Measurements from ENCODE around the gene ABCE1.

The ABCE1 gene

DNA sequence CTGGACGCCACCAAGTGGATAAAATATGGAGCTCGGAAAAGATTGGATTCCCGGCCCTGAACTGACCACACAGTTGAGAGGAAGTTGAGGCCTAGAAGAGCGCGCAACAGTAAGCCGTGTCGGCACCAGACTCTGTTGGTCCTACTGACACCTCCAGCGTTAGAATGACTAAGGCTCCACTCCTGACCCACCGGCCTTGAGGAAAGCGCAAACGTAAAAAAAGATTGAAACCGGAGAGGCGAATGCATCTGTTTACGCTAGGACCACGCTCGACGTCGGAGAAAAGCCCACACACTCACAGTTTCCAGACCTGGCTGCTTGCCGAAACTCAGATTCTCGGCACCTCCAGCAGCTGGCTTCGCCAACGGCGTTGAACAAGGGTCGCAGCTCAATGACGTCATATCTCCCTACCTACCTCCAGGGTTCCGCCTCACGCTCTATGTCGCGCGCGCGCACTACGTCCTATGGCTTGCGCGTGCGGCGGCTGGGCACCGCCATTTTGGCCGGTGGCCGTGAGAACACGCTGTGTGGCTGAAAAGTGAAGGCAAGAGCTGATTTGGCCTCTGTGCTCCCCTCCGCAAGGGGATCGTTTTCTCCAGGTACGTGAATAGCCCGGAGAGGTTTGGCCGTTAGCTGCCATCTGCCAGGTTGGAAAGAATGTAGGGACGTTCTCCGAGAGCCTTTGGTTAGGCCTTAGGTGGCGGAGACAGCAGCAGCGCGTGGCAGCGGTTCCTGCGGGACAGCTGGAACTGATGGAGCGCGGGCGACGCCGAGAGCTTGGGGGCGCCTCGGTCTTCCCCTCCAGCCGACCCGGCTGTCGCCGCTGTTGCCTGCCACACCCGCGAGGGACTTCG, at the start of gene ABCE1, which contains the start of gene ANAPC10:
TSS of gene ABCE1 (plus strand) at position 491 of the 854 bp plus-strand sequence. CDS start 6,102 bp downstream, outside the sequence.
TSS of gene ANAPC10 (minus strand) at position 376 of the 854 bp plus-strand sequence. CDS start 2,097 bp downstream, outside the sequence.
- DNase-seq (ENCODE audit: low spot score), result peak; percentile 98
- no peaks in the 10 kb centered on the region for H3K27me3 Mint-ChIP-seq (ENCODE audit: low read depth)
- H3K36me3 Mint-ChIP-seq (ENCODE audit: low read depth), result peaks cover 29% of the 10 kb centered on the region
- H3K27ac Mint-ChIP-seq, result peak within 1 kb of the TSS; percentile 99
- H3K4me1 Mint-ChIP-seq (ENCODE audit: low read depth), result peaks cover 23% of the 10 kb centered on the region
- peaks cover 12% of the 10 kb centered on the region for H3K9me3 Mint-ChIP-seq
- H3K4me3 Mint-ChIP-seq, result peak within 1 kb of the TSS; percentile 92

DNA sequence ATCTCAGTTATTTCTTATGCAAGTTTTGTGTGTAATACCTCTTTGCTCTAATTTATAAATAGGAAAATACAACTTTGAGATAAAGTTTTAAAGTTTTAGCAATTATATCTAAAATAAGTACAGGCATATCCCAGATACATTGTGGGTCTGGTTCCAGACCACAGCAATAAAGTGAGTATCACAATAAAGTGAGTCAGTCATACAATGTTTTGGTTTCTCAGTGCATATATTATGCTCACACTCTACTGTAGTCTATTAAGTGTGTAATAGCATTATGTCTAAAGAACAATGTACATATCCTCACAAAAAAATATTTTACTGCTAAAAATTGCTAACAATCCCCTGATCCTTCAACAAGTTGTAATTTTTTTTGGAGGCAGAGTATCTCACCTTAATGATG, 49.3 kb upstream of the ABCE1 start:
- Mint-ChIP-seq H3K36me3 (ENCODE audit: low read depth) (peaks cover 18% of the 10 kb centered on the region), H3K27ac (no peak overlapping the region), H3K4me1 (ENCODE audit: low read depth) (peaks cover 4% of the 10 kb centered on the region), H3K9me3 (no peaks in the 10 kb centered on the region), H3K4me3 (no peak overlapping the region), H3K27me3 (ENCODE audit: low read depth) (no peaks in the 10 kb centered on the region)
- DNase-seq (ENCODE audit: low spot score), result no peak

DNA sequence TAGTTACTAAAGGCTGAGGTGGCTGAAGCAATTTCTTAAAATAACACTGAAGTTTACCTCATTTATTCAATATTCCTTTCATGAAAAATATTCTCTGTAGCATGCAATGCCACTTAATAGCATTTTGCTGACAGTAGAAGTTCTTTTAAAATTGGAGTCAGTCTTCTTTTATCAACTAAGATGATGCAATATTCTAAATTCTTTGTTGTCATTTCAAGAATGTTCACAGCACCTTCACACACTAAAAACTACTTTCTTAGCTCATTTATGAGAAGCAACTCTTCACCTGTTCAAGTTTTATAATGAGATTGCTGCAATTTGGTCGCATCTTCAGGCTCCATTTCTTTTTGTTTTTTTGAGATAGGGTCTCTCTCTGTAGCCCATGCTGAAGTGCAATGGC, 48.9 kb upstream of the ABCE1 start:
- no peaks in the 10 kb centered on the region for H3K27me3 Mint-ChIP-seq (ENCODE audit: low read depth)
- H3K36me3 Mint-ChIP-seq (ENCODE audit: low read depth), result peaks cover 18% of the 10 kb centered on the region
- no peak for DNase-seq (ENCODE audit: low spot score)
- H3K4me1 Mint-ChIP-seq (ENCODE audit: low read depth), result peaks cover 2% of the 10 kb centered on the region
- H3K9me3 Mint-ChIP-seq, result no peaks in the 10 kb centered on the region
- no peak overlapping the region for H3K27ac Mint-ChIP-seq
- no peak overlapping the region for H3K4me3 Mint-ChIP-seq

DNA sequence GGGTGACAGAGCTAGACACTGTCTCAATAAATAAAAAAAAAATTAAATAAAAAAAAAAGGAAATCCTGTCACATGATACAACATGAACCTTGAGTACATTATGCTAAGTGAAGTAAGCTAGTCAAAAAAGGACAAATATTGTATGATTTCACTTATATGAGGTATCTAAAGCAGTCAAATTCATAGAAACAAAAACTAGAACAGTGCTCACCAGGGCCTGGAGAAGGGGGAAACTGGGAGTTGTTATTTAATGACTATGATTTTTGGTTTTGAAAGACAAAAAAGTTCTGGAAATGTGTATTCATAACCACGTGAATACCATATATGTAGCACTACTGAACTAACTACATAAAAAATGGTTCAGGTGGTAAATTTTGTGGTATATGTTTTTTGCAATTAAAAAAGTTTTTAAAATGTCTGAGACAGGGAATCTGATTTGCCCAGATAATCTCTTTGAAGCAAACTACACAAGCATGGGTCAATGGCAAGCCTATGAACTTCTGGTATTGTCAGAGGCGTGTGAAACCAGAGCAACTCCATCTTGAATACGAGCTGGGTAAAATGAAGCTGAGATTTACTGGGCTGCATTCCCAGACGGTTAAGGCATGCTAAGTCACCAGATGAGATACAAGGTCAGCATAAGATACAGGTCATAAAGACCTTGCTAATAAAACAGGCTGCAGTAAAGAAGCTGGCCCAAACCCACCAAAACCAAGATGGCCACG, 42.4 kb upstream of the ABCE1 start:
- DNase-seq (ENCODE audit: low spot score), result no peak
- Mint-ChIP-seq H3K4me1 (ENCODE audit: low read depth) (peaks cover 22% of the 10 kb centered on the region), H3K27ac (no peak overlapping the region), H3K27me3 (ENCODE audit: low read depth) (no peaks in the 10 kb centered on the region), H3K36me3 (ENCODE audit: low read depth) (peaks cover 14% of the 10 kb centered on the region), H3K9me3 (no peaks in the 10 kb centered on the region), H3K4me3 (no peak overlapping the region)

DNA sequence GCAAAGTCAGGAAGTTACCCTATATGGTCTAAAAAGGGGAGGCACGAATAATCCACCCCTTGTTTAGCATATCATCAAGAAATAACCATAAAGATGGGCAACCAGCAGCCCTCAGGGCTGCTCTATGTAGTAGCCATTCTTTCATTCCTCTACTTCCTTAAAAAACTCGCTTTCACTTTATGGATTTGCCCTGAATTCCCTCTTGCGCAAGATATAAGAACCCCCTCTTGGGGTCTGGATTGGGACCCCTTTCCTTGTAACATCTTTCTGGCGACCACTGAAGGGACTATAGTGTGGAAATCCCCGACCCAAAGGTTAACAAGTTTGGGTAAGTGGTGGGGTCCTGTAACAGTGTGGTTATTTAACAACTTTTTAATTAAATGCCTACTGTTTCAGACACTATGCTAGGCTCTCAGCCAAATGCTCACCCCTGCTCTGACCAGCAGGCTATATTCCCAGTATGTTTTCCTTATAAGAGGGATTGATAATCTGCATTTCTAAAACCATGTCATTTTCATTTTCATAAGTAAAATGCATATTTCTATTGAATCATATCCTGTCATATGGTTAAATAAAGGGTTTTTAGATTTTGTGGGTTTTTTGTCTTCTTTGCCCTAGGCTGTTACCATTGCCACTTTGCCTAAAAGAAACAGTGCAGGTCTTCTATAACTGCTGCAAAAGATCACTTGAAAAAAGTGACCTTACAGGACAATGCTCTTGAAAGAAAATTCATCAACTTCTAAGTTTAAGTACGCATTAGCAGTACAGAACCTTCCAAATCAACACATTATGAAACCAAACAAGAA, 41.6 kb upstream of the ABCE1 start:
- Mint-ChIP-seq H3K9me3 (no peaks in the 10 kb centered on the region), H3K36me3 (ENCODE audit: low read depth) (peaks cover 11% of the 10 kb centered on the region), H3K4me3 (no peak overlapping the region), H3K4me1 (ENCODE audit: low read depth) (peaks cover 22% of the 10 kb centered on the region), H3K27me3 (ENCODE audit: low read depth) (no peaks in the 10 kb centered on the region), H3K27ac (peak overlapping the region; percentile 17)
- DNase-seq (ENCODE audit: low spot score), result no peak

DNA sequence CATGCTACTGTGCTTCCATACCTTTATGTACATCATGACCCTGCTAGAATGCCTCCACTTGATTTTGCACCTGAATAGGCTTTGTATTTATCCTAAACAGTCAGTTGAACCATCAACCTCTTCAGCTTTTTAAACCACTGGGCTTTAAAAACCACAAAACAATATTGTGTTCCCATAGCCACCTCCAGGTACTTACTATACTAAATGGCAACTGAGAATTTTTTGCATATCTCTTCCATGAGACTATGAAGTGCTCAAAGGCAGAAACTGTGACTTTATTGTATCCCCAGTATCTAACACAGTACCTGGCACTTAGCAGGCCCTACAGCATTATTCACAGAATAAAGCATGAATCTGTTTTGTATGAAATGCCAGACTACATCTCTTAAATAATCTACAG, 39.9 kb upstream of the ABCE1 start:
- Mint-ChIP-seq H3K36me3 (ENCODE audit: low read depth) (peaks cover 15% of the 10 kb centered on the region), H3K27ac (no peak overlapping the region), H3K4me3 (no peak overlapping the region), H3K27me3 (ENCODE audit: low read depth) (no peaks in the 10 kb centered on the region), H3K4me1 (ENCODE audit: low read depth) (peaks cover 22% of the 10 kb centered on the region), H3K9me3 (no peaks in the 10 kb centered on the region)
- no peak for DNase-seq (ENCODE audit: low spot score)

DNA sequence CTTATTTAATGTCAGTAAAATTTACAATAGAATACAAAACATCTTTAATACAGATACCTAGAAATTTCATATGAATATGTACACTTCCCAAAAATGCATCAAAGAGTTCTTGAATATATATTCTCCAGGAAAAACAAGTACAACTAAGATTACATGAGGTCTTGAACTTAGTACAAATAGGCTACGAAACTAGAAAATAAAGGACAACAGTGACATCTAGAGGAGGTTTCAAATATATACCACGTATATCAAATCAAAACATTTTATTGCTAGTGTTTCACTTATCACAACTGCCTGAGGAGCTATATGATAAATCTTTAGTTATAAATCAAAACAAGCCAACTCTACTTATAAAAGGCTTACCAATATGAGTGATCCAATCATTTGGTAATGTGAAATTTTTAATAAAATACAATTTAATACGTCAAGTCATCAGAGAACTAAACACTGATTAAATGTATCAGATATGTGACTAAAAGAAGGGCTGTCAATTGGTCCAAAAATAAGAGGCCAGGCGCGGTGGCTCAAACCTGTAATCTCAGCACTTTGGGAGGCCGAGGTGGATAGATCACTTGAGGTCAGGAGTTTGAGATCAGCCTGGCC, 36.7 kb upstream of the ABCE1 start:
- H3K4me3 Mint-ChIP-seq, result no peak overlapping the region
- no peak overlapping the region for H3K27ac Mint-ChIP-seq
- DNase-seq (ENCODE audit: low spot score), result no peak
- H3K9me3 Mint-ChIP-seq, result no peaks in the 10 kb centered on the region
- H3K27me3 Mint-ChIP-seq (ENCODE audit: low read depth), result no peaks in the 10 kb centered on the region
- H3K4me1 Mint-ChIP-seq (ENCODE audit: low read depth), result peaks cover 17% of the 10 kb centered on the region
- peaks cover 13% of the 10 kb centered on the region for H3K36me3 Mint-ChIP-seq (ENCODE audit: low read depth)

DNA sequence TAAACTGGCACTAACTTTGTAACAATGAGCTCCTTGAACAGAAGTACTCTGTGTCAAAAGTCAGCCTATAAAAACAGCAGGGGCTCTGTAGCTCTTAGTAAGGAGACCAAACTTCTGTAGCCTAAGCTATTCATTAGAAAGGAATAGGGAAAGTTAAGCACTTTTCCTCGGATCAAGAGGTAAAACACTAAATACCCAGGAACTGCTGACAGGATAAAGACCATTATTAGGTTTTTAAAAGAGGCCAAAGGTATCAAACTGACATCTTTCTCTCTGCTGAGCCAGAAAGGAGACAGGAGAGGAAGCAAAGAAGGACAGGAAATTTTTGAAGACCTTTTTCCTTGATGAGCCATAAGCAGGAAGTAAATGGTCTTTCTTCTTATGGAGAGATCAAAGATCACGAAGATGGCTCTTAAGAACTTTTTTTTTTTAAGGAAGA, 32.0 kb upstream of the ABCE1 start:
- Mint-ChIP-seq H3K27me3 (ENCODE audit: low read depth) (no peaks in the 10 kb centered on the region), H3K4me1 (ENCODE audit: low read depth) (peaks cover 6% of the 10 kb centered on the region), H3K4me3 (no peak overlapping the region), H3K36me3 (ENCODE audit: low read depth) (peaks cover 17% of the 10 kb centered on the region), H3K9me3 (no peaks in the 10 kb centered on the region), H3K27ac (no peak overlapping the region)
- no peak for DNase-seq (ENCODE audit: low spot score)

DNA sequence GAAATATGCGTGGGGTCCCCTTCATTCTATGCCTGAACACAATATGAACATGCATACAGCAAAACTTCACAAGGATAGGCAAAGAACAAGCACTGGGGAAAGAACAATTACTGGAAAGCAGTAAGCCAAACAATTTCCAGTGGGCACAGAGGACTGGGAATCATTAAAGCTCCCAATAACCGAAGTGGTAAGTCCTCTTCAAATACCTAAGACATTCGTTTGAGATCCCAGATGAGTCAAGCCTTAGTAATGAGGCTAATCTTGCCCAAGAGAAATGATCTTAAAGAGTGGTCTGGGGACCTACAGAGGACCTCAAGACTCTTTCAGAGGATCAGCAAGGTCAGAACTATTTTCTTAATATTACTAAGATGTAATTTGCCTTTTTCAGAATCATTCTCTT, 28.8 kb upstream of the ABCE1 start:
- H3K4me3 Mint-ChIP-seq, result no peak overlapping the region
- no peaks in the 10 kb centered on the region for H3K9me3 Mint-ChIP-seq
- H3K36me3 Mint-ChIP-seq (ENCODE audit: low read depth), result peaks cover 7% of the 10 kb centered on the region
- no peak overlapping the region for H3K27ac Mint-ChIP-seq
- DNase-seq (ENCODE audit: low spot score), result no peak
- no peaks in the 10 kb centered on the region for H3K27me3 Mint-ChIP-seq (ENCODE audit: low read depth)
- peaks cover 9% of the 10 kb centered on the region for H3K4me1 Mint-ChIP-seq (ENCODE audit: low read depth)

DNA sequence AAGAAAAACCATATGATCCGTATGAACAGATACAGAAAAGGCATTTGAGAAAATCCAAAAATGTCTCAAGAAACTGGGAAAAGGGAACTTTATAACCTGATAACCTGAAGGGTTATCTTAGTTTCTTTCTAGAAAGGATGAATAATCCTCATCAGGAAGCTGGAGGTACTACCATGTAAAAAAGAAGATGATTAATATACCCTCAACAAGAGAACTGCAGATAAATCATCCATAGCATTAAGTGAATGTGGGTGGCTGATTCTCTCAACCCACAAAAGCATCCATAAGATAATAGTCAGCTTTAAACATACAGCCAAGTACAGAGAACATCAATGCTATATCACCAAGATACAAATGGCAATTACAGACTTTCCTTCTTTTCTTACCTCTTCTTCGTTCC, 26.6 kb upstream of the ABCE1 start:
- H3K9me3 Mint-ChIP-seq, result no peaks in the 10 kb centered on the region
- no peaks in the 10 kb centered on the region for H3K27me3 Mint-ChIP-seq (ENCODE audit: low read depth)
- H3K36me3 Mint-ChIP-seq (ENCODE audit: low read depth), result peaks cover 20% of the 10 kb centered on the region
- peaks cover 12% of the 10 kb centered on the region for H3K4me1 Mint-ChIP-seq (ENCODE audit: low read depth)
- H3K27ac Mint-ChIP-seq, result no peak overlapping the region
- DNase-seq (ENCODE audit: low spot score), result no peak
- H3K4me3 Mint-ChIP-seq, result no peak overlapping the region

DNA sequence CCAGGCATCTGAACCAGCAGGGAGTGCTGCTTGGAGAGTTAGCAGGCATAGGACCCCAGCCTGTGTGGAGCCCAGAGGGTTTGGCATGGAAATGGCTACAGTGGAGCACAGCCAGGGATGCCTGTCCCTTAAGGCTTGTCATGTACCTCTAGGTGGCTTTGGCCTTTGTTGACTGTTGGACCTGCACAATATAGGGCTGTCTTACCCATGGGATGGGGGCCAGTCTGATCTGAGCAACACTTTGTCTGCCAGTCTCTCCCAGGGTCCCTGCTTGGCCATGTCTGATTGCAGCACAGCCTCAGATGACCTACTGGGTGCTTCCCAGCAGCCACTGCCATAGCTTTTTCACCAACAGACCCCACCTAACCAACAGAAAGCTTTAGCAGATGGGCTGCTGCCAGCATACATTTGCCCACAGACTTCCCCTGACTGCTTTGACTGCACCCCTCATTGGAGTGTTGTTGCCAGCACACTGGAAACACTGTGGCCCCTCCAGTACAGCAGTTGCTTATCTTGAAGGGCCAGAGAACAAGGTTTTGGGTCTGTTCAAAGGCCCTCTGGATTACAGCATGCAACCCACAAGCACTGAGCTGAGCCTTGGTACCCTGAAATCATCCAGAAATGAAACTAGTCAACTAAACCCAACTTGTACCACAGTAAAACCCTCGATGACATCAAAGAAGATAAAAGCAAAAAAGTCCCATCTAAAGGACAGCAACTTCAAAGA, 22.2 kb upstream of the ABCE1 start:
- Mint-ChIP-seq H3K4me3 (peak overlapping the region; percentile 13), H3K27me3 (ENCODE audit: low read depth) (no peaks in the 10 kb centered on the region), H3K4me1 (ENCODE audit: low read depth) (peaks cover 20% of the 10 kb centered on the region), H3K36me3 (ENCODE audit: low read depth) (peaks cover 47% of the 10 kb centered on the region), H3K9me3 (peaks cover 15% of the 10 kb centered on the region), H3K27ac (no peak overlapping the region)
- no peak for DNase-seq (ENCODE audit: low spot score)

DNA sequence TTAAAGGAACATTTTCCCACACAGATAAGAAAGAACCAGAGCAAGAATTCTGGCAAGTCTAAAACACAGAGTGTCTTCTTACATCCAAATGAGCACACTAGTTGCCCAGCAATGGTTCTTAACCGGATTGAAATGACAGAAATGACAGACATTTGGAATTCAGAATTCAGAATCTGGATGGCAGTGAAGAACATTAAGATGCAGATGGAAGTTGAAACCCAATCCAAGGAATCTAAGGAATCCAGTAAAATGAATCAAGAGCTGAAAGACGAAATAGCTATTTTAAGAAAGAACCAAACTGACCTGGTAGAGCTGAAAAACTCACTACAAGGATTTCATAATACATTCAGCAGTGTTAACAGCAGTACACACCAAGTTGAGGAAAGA, 21.6 kb upstream of the ABCE1 start:
- no peak for DNase-seq (ENCODE audit: low spot score)
- H3K9me3 Mint-ChIP-seq, result peaks cover 15% of the 10 kb centered on the region
- no peak overlapping the region for H3K27ac Mint-ChIP-seq
- peak overlapping the region; percentile 13 for H3K4me3 Mint-ChIP-seq
- no peaks in the 10 kb centered on the region for H3K27me3 Mint-ChIP-seq (ENCODE audit: low read depth)
- peaks cover 20% of the 10 kb centered on the region for H3K4me1 Mint-ChIP-seq (ENCODE audit: low read depth)
- peaks cover 46% of the 10 kb centered on the region for H3K36me3 Mint-ChIP-seq (ENCODE audit: low read depth)

DNA sequence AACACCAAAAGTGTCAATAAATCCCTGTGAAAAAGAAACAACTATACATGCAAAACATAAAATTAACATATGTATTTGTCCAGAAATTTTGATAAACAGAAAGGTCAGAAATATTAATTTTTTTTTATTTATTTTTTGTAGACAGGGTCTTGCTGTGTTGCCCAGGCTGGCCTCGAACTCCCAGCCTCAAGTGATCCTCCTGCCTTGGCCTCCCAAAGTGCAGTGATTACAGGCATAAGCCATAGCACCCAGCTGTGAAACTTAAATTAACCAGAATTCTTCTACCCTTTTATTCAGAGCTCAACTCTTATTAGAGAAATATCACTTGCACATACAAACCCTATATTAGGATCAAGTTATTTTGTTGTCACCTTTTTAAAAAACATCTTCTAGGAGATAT, 16.4 kb upstream of the ABCE1 start:
- H3K27me3 Mint-ChIP-seq (ENCODE audit: low read depth), result no peaks in the 10 kb centered on the region
- DNase-seq (ENCODE audit: low spot score), result no peak
- peaks cover 15% of the 10 kb centered on the region for H3K9me3 Mint-ChIP-seq
- H3K4me3 Mint-ChIP-seq, result no peak overlapping the region
- H3K4me1 Mint-ChIP-seq (ENCODE audit: low read depth), result peaks cover 11% of the 10 kb centered on the region
- H3K27ac Mint-ChIP-seq, result no peak overlapping the region
- H3K36me3 Mint-ChIP-seq (ENCODE audit: low read depth), result peaks cover 44% of the 10 kb centered on the region

All from T-helper 2 cell treated with Interferon-gamma antibody and Interleukin-4, amounts not matched to agents 5 μg/mL and 100 μg/mL, for 36 hours (primary cell).